ACC112 (cell line): ENCODE results near the gene TACR2.

Experiments used
- H2AFZ ChIP-seq: fragments of 200-600 bp; sonication (generic); one replicate; pipeline ENCODE4 v1.6.0; 2017; ENCODE audit warnings: antibody characterized with exemption, low read length; ENCODE audit not compliant: unreplicated experiment
- H3K27ac ChIP-seq: fragments of 200-600 bp; sonication (generic); 2 replicates; pipeline ENCODE4 v1.5.1; 2014; ENCODE audit warnings: low read depth, mild to moderate bottlenecking, antibody characterized with exemption, low read length, moderate library complexity
- H3K27me3 ChIP-seq: fragments of 200-600 bp; sonication (generic); 2 replicates; pipeline ENCODE4 v1.6.1; 2014; ENCODE audit warnings: mild to moderate bottlenecking, antibody characterized with exemption, low read length, moderate library complexity, mixed read lengths; ENCODE audit not compliant: insufficient read depth
- H3K36me3 ChIP-seq: fragments of 200-600 bp; sonication (generic); 2 replicates; pipeline ENCODE4 v1.6.1; 2016; ENCODE audit warnings: mild to moderate bottlenecking, antibody characterized with exemption, low read length, moderate library complexity, mixed read lengths; ENCODE audit not compliant: insufficient read depth
- H3K4me1 ChIP-seq: fragments of 200-600 bp; sonication (generic); one replicate; pipeline ENCODE4 v1.6.1; 2016; ENCODE audit warnings: low read length, mixed read lengths; ENCODE audit not compliant: insufficient read depth, unreplicated experiment, control insufficient read depth
- H3K4me3 ChIP-seq: fragments of 200-600 bp; sonication (generic); 2 replicates; pipeline ENCODE4 v1.5.1; 2014; ENCODE audit warnings: mild to moderate bottlenecking, low read depth, low read length
- H3K79me2 ChIP-seq: fragments of 200-600 bp; sonication (generic); one replicate; pipeline ENCODE4 v1.6.0; 2016; ENCODE audit warnings: low read length; ENCODE audit not compliant: control insufficient read depth, unreplicated experiment, insufficient read depth

Gene TACR2

GRCh38 chr10:69409176-69409495, 7.6 kb downstream of the TACR2 start:
- Histone ChIP-seq H2AFZ (peak overlapping the region; percentile 72), H3K27me3 (no peaks in the 10 kb centered on the region), H3K36me3 (no peaks in the 10 kb centered on the region), H3K4me1 (peaks cover 36% of the 10 kb centered on the region), H3K79me2 (no peaks in the 10 kb centered on the region), H3K27ac (peak overlapping the region; percentile 32; the same call in 1 of the 2 replicates), H3K4me3 (peak overlapping the region; percentile 70)

- no peaks in the 10 kb centered on the region for H3K27me3 ChIP-seq
- H3K36me3 ChIP-seq = no peaks in the 10 kb centered on the region
- H2AFZ ChIP-seq = peak overlapping the region; percentile 72
- no peaks in the 10 kb centered on the region for H3K79me2 ChIP-seq
- peak overlapping the region; percentile 32; the same call in 1 of the 2 replicates for H3K27ac ChIP-seq
- peaks cover 42% of the 10 kb centered on the region for H3K4me1 ChIP-seq
- peak overlapping the region; percentile 70 for H3K4me3 ChIP-seq
Observed at GRCh38 chr10:69408318-69409175, 8.2 kb downstream of the TACR2 start.

GRCh38 chr10:69407621-69408301, 9.0 kb downstream of the TACR2 start:
- H3K4me1 ChIP-seq = peaks cover 49% of the 10 kb centered on the region
- no peak overlapping the region for H3K27ac ChIP-seq
- no peaks in the 10 kb centered on the region for H3K79me2 ChIP-seq
- H3K36me3 ChIP-seq = no peaks in the 10 kb centered on the region
- H3K4me3 ChIP-seq = no peak overlapping the region
- H2AFZ ChIP-seq = no peak overlapping the region
- H3K27me3 ChIP-seq = no peaks in the 10 kb centered on the region

GRCh38 chr10:69406816-69407580, 9.7 kb downstream of the TACR2 start:
- Histone ChIP-seq H3K79me2 (no peaks in the 10 kb centered on the region), H3K27me3 (no peaks in the 10 kb centered on the region), H3K36me3 (no peaks in the 10 kb centered on the region), H3K27ac (no peak overlapping the region), H2AFZ (no peak overlapping the region), H3K4me3 (no peak overlapping the region), H3K4me1 (peaks cover 51% of the 10 kb centered on the region)

- Histone ChIP-seq H3K36me3 (no peaks in the 10 kb centered on the region), H2AFZ (no peak overlapping the region), H3K27me3 (no peaks in the 10 kb centered on the region), H3K4me3 (no peak overlapping the region), H3K4me1 (peaks cover 51% of the 10 kb centered on the region), H3K79me2 (no peaks in the 10 kb centered on the region), H3K27ac (no peak overlapping the region)
Observed at GRCh38 chr10:69406302-69406811, 10.4 kb downstream of the TACR2 start.

- H3K4me1 ChIP-seq = peaks cover 51% of the 10 kb centered on the region
- no peaks in the 10 kb centered on the region for H3K27me3 ChIP-seq
- H2AFZ ChIP-seq = no peak overlapping the region
- no peaks in the 10 kb centered on the region for H3K79me2 ChIP-seq
- H3K4me3 ChIP-seq = no peak overlapping the region
- no peak overlapping the region; the same call in 1 of the 2 replicates for H3K27ac ChIP-seq
- H3K36me3 ChIP-seq = no peaks in the 10 kb centered on the region
Observed at GRCh38 chr10:69405221-69405620, 11.5 kb downstream of the TACR2 start.

GRCh38 chr10:69404786-69405185, 11.9 kb downstream of the TACR2 start:
- no peak overlapping the region; the same call in 1 of the 2 replicates for H3K27ac ChIP-seq
- H3K4me1 ChIP-seq = peaks cover 51% of the 10 kb centered on the region
- H3K79me2 ChIP-seq = no peaks in the 10 kb centered on the region
- no peak overlapping the region for H2AFZ ChIP-seq
- no peak overlapping the region for H3K4me3 ChIP-seq
- H3K27me3 ChIP-seq = no peaks in the 10 kb centered on the region
- H3K36me3 ChIP-seq = no peaks in the 10 kb centered on the region

- H3K27me3 ChIP-seq = no peaks in the 10 kb centered on the region
- no peak overlapping the region for H2AFZ ChIP-seq
- peaks cover 5% of the 10 kb centered on the region; the same call in 1 of the 2 replicates for H3K36me3 ChIP-seq
- H3K4me3 ChIP-seq = no peak overlapping the region
- peaks cover 46% of the 10 kb centered on the region for H3K4me1 ChIP-seq
- H3K27ac ChIP-seq = peak overlapping the region; percentile 43
- H3K79me2 ChIP-seq = no peaks in the 10 kb centered on the region
Observed at GRCh38 chr10:69403519-69403918, 13.2 kb downstream of the TACR2 start.

GRCh38 chr10:69403066-69403465, 13.7 kb downstream of the TACR2 start:
- H3K27me3 ChIP-seq = no peaks in the 10 kb centered on the region
- peaks cover 47% of the 10 kb centered on the region for H3K4me1 ChIP-seq
- no peak overlapping the region for H3K4me3 ChIP-seq
- H3K79me2 ChIP-seq = no peaks in the 10 kb centered on the region
- no peak overlapping the region for H2AFZ ChIP-seq
- no peak overlapping the region for H3K27ac ChIP-seq
- peaks cover 7% of the 10 kb centered on the region; the same call in 1 of the 2 replicates for H3K36me3 ChIP-seq

GRCh38 chr10:69402386-69402785, 14.3 kb downstream of the TACR2 start:
- H3K4me1 ChIP-seq = peaks cover 48% of the 10 kb centered on the region
- no peaks in the 10 kb centered on the region for H3K79me2 ChIP-seq
- peaks cover 7% of the 10 kb centered on the region; the same call in 1 of the 2 replicates for H3K36me3 ChIP-seq
- no peak overlapping the region for H3K4me3 ChIP-seq
- H3K27me3 ChIP-seq = no peaks in the 10 kb centered on the region
- no peak overlapping the region for H3K27ac ChIP-seq
- no peak overlapping the region for H2AFZ ChIP-seq
